Measurements from ENCODE around the gene KCNQ5.

The KCNQ5 gene

GRCh38 chr6:72930556-72931132, 308.8 kb downstream of the KCNQ5 start:
- Histone ChIP-seq H3K36me3 (ENCODE audit: control insufficient read depth, low read length) (no peaks in the 10 kb centered on the region), H3K27ac (ENCODE audit: low read depth, low read length) (no peak overlapping the region)

GRCh38 chr6:72931325-72931887, 309.5 kb downstream of the KCNQ5 start:
- H3K9me2 ChIP-seq (replicated peaks; ENCODE audit: control insufficient read depth, low read length) = no peaks in the 10 kb centered on the region
- H3K9me3 ChIP-seq (ENCODE audit: control insufficient read depth, insufficient read depth, low read length) = no peaks in the 10 kb centered on the region
- no peak overlapping the region for H3K4me3 ChIP-seq (ENCODE audit: low read length)
- H3K27me3 ChIP-seq (ENCODE audit: control insufficient read depth, low read length) = no peaks in the 10 kb centered on the region
- peaks cover 4% of the 10 kb centered on the region; the same call in 1 of the 2 replicates for H3K79me2 ChIP-seq (ENCODE audit: control insufficient read depth, low read length)
- TF ChIP-seq CTCF (IDR thresholded peaks at IDR 0.05; ENCODE audit: low read depth, low read length, poor library complexity, severe bottlenecking) (no peak), EZH2phosphoT487 (IDR thresholded peaks at IDR 0.05; ENCODE audit: borderline replicate concordance, low read length) (no peak)
- H3K27ac ChIP-seq (ENCODE audit: low read depth, low read length) = no peak overlapping the region
- no peaks in the 10 kb centered on the region for H3K4me1 ChIP-seq (ENCODE audit: control insufficient read depth, low read length)
- H3K36me3 ChIP-seq (ENCODE audit: control insufficient read depth, low read length) = no peaks in the 10 kb centered on the region
- no peaks in the 10 kb centered on the region for H4K20me1 ChIP-seq (ENCODE audit: control insufficient read depth, insufficient read depth, low read depth, low read length)
- H3F3A ChIP-seq (ENCODE audit: control insufficient read depth, insufficient read depth) = no peaks in the 10 kb centered on the region
- no peak overlapping the region for H3K4me2 ChIP-seq (ENCODE audit: low read length)

More at GRCh38 chr6:72930556-72931132, 308.8 kb downstream of the KCNQ5 start:
- Histone ChIP-seq H3K9me3 (ENCODE audit: control insufficient read depth, insufficient read depth, low read length) (no peaks in the 10 kb centered on the region), H3F3A (ENCODE audit: control insufficient read depth, insufficient read depth) (no peaks in the 10 kb centered on the region), H3K4me1 (ENCODE audit: control insufficient read depth, low read length) (no peaks in the 10 kb centered on the region), H3K79me2 (ENCODE audit: control insufficient read depth, low read length) (peaks cover 4% of the 10 kb centered on the region; the same call in 1 of the 2 replicates), H3K4me3 (ENCODE audit: low read length) (no peak overlapping the region), H4K20me1 (ENCODE audit: control insufficient read depth, insufficient read depth, low read depth, low read length) (no peaks in the 10 kb centered on the region), H3K9me2 (replicated peaks; ENCODE audit: control insufficient read depth, low read length) (no peaks in the 10 kb centered on the region), H3K27me3 (ENCODE audit: control insufficient read depth, low read length) (no peaks in the 10 kb centered on the region), H3K4me2 (ENCODE audit: low read length) (no peak overlapping the region)
- no peak for TF ChIP-seq EZH2phosphoT487 (IDR thresholded peaks at IDR 0.05; ENCODE audit: borderline replicate concordance, low read length)
- no peak for TF ChIP-seq CTCF (IDR thresholded peaks at IDR 0.05; ENCODE audit: low read depth, low read length, poor library complexity, severe bottlenecking)

GRCh38 chr6:72933233-72933632, 311.4 kb downstream of the KCNQ5 start:
- Histone ChIP-seq H3K27ac (ENCODE audit: low read depth, low read length) (no peak overlapping the region), H3K9me2 (replicated peaks; ENCODE audit: control insufficient read depth, low read length) (no peaks in the 10 kb centered on the region), H3K9me3 (ENCODE audit: control insufficient read depth, insufficient read depth, low read length) (no peaks in the 10 kb centered on the region), H3K4me3 (ENCODE audit: low read length) (no peak overlapping the region), H3K36me3 (ENCODE audit: control insufficient read depth, low read length) (no peaks in the 10 kb centered on the region), H3K79me2 (ENCODE audit: control insufficient read depth, low read length) (peaks cover 4% of the 10 kb centered on the region; the same call in 1 of the 2 replicates), H3K27me3 (ENCODE audit: control insufficient read depth, low read length) (no peaks in the 10 kb centered on the region), H4K20me1 (ENCODE audit: control insufficient read depth, insufficient read depth, low read depth, low read length) (no peaks in the 10 kb centered on the region), H3F3A (ENCODE audit: control insufficient read depth, insufficient read depth) (no peaks in the 10 kb centered on the region), H3K4me1 (ENCODE audit: control insufficient read depth, low read length) (no peaks in the 10 kb centered on the region), H3K4me2 (ENCODE audit: low read length) (no peak overlapping the region)
- TF ChIP-seq CTCF (IDR thresholded peaks at IDR 0.05; ENCODE audit: low read depth, low read length, poor library complexity, severe bottlenecking) (no peak), EZH2phosphoT487 (IDR thresholded peaks at IDR 0.05; ENCODE audit: borderline replicate concordance, low read length) (no peak)

Measured in DOHH2 (cell line).